WTC11 (cell line): Measurements from ENCODE around the gene TMEM178B. TPM values are rescaled to one million over a fixed set of nuclear protein-coding genes. Genes with fewer than 3 reads are reported as not detected.

Experiments
- ATAC-seq: fragments of 200-7000 bp; cut with Tn5 transposase; 2 replicates; pipeline ENCODE4 v1.10.0; 2021; ENCODE audit warnings: mild to moderate bottlenecking, moderate library complexity
- CTCF ChIA-PET: fragments of 300-600 bp; sonication (Branson Sonifier 250); formaldehyde crosslinking; loops from one replicate; lab custom pipeline; 2021; ENCODE audit warnings: antibody characterized with exemption; lab: Charles Lee
- POLR2A ChIA-PET: fragments of 350-600 bp; sonication (Branson Sonifier 250); formaldehyde crosslinking; loops from one replicate; lab custom pipeline; 2021; ENCODE audit warnings: antibody characterized with exemption; lab: Charles Lee
- DNase-seq: peaks from one replicate; pipeline ENCODE4 v3.0.0; 2021; ENCODE audit warnings: low spot score
- H3K27ac Mint-ChIP-seq: 2 replicates; pipeline ENCODE4 v1.8.0; 2021; ENCODE audit warnings: mixed read lengths
- H3K27me3 Mint-ChIP-seq: 2 replicates; pipeline ENCODE4 v1.8.0; 2021; ENCODE audit warnings: low read depth, mild to moderate bottlenecking, moderate library complexity, mixed read lengths
- H3K36me3 Mint-ChIP-seq: 2 replicates; pipeline ENCODE4 v1.8.0; 2021; ENCODE audit warnings: mixed read lengths
- H3K4me1 Mint-ChIP-seq: 2 replicates; pipeline ENCODE4 v1.8.0; 2022; ENCODE audit warnings: mixed read lengths
- H3K4me3 Mint-ChIP-seq: 2 replicates; pipeline ENCODE4 v1.8.0; 2021; ENCODE audit warnings: mild to moderate bottlenecking, moderate library complexity, mixed read lengths
- H3K9me3 Mint-ChIP-seq: 2 replicates; pipeline ENCODE4 v1.8.0; 2021; ENCODE audit warnings: mixed read lengths
- CREB1 ChIP-seq: sonication (generic); formaldehyde crosslinking; IDR thresholded peaks from 2 replicates; pipeline ENCODE4 v1.8.0; 2023; ENCODE audit warnings: mild to moderate bottlenecking, missing genetic modification reagents
- E2F5 ChIP-seq: sonication (generic); formaldehyde crosslinking; IDR thresholded peaks from 2 replicates; pipeline ENCODE4 v1.8.1; 2022; ENCODE audit warnings: mild to moderate bottlenecking, moderate library complexity, missing genetic modification reagents
- FOXK1 ChIP-seq: sonication (generic); formaldehyde crosslinking; IDR thresholded peaks from 2 replicates; pipeline ENCODE4 v1.8.0; 2022; ENCODE audit warnings: mild to moderate bottlenecking, moderate library complexity, missing genetic modification reagents
- HMGA2 ChIP-seq: fragments of 250-450 bp; sonication (Bioruptor Pico); IDR thresholded peaks from 2 replicates; pipeline ENCODE4 v1.4.0; 2021; ENCODE audit warnings: mild to moderate bottlenecking, moderate library complexity
- JAZF1 ChIP-seq: fragments of 250-450 bp; sonication (Bioruptor Pico); IDR thresholded peaks from 2 replicates; pipeline ENCODE4 v1.9.0; 2021; ENCODE audit warnings: moderate library complexity, mild to moderate bottlenecking, inconsistent platforms
- MAX ChIP-seq: sonication (generic); formaldehyde crosslinking; IDR thresholded peaks from 2 replicates; pipeline ENCODE4 v1.8.0; 2022; ENCODE audit warnings: mild to moderate bottlenecking, missing genetic modification reagents
- NFYB ChIP-seq: sonication (generic); formaldehyde crosslinking; conservative IDR thresholded peaks from 2 replicates; pipeline ENCODE4 v1.8.0; 2022; ENCODE audit warnings: low read depth, missing genetic modification reagents
- NR2C2 ChIP-seq: sonication (generic); formaldehyde crosslinking; IDR thresholded peaks from 2 replicates; pipeline ENCODE4 v1.8.0; 2022; ENCODE audit warnings: mild to moderate bottlenecking, missing genetic modification reagents
- PRRX2 ChIP-seq: fragments of 250-450 bp; sonication (Bioruptor Pico); IDR thresholded peaks from 2 replicates; pipeline ENCODE4 v1.8.0; 2021; ENCODE audit warnings: mild to moderate bottlenecking
- SMAD3 ChIP-seq: sonication (generic); formaldehyde crosslinking; IDR thresholded peaks from 2 replicates; pipeline ENCODE4 v1.8.0; 2022; ENCODE audit warnings: missing genetic modification reagents, mild to moderate bottlenecking, borderline replicate concordance
- SP1 ChIP-seq: sonication (generic); formaldehyde crosslinking; conservative IDR thresholded peaks from 2 replicates; pipeline ENCODE4 v1.8.1; 2022; ENCODE audit warnings: missing genetic modification reagents
- TEAD1 ChIP-seq: sonication (generic); formaldehyde crosslinking; IDR thresholded peaks from 2 replicates; pipeline ENCODE4 v1.8.0; 2022; ENCODE audit warnings: mild to moderate bottlenecking, missing genetic modification reagents
- TP53 ChIP-seq: sonication (generic); formaldehyde crosslinking; IDR thresholded peaks from 2 replicates; pipeline ENCODE4 v1.8.1; 2023; ENCODE audit warnings: mild to moderate bottlenecking, missing genetic modification reagents
- ZBTB21 ChIP-seq: sonication (generic); formaldehyde crosslinking; IDR thresholded peaks from 2 replicates; pipeline ENCODE4 v1.8.1; 2023; ENCODE audit warnings: mild to moderate bottlenecking, missing genetic modification reagents, borderline replicate concordance
- ZNF232 ChIP-seq: sonication (generic); formaldehyde crosslinking; IDR thresholded peaks from 2 replicates; pipeline ENCODE4 v1.8.0; 2022; ENCODE audit warnings: mild to moderate bottlenecking, missing genetic modification reagents
- ZNF263 ChIP-seq: sonication (generic); formaldehyde crosslinking; IDR thresholded peaks from 2 replicates; pipeline ENCODE4 v1.8.1; 2022; ENCODE audit warnings: low read depth, mild to moderate bottlenecking, moderate library complexity, missing genetic modification reagents
- ZNF416 ChIP-seq: fragments of 250-450 bp; sonication (Bioruptor Pico); IDR thresholded peaks from 2 replicates; pipeline ENCODE4 v1.9.0; 2021; ENCODE audit warnings: mild to moderate bottlenecking, inconsistent platforms
- ZNF425 ChIP-seq: fragments of 250-450 bp; sonication (Bioruptor Pico); conservative IDR thresholded peaks from 2 replicates; pipeline ENCODE4 v1.9.0; 2021; ENCODE audit warnings: mild to moderate bottlenecking
- ZNF512 ChIP-seq: sonication (generic); formaldehyde crosslinking; IDR thresholded peaks from 2 replicates; pipeline ENCODE4 v1.8.1; 2022; ENCODE audit warnings: missing genetic modification reagents, borderline replicate concordance
- total RNA-seq: library from RNA; stranded (reverse); gene quantifications from 3 replicates; pipeline ENCODE4 v1.2.3, GENCODE V29; 2021
- TF ChIP-seq, protein P1 (sequence below): fragments of 250-450 bp; sonication (Bioruptor Pico); IDR thresholded peaks from 2 replicates; pipeline ENCODE4 v2.1.2; 2022; ENCODE audit warnings: mild to moderate bottlenecking, moderate library complexity
- TF ChIP-seq, protein P2 (sequence below): sonication (generic); formaldehyde crosslinking; IDR thresholded peaks from 2 replicates; pipeline ENCODE4 v1.8.1; 2023; ENCODE audit warnings: mild to moderate bottlenecking, missing genetic modification reagents, moderate library complexity

Gene TMEM178B
- total RNA-seq, 1 experiment from 2014 or later, result 20.4 TPM

GRCh38 chr7:141363748-141364147, 289.9 kb downstream of the TMEM178B start:
- peaks cover 5% of the 10 kb centered on the region; the same call in 1 of the 2 replicates for H3K9me3 Mint-ChIP-seq
- no peak overlapping the region for H3K27ac Mint-ChIP-seq
- no peaks in the 10 kb centered on the region for H3K36me3 Mint-ChIP-seq
- no peaks in the 10 kb centered on the region for H3K27me3 Mint-ChIP-seq
- DNase-seq, result no peak
- peaks cover 57% of the 10 kb centered on the region for H3K4me1 Mint-ChIP-seq
- POLR2A ChIA-PET, result no interaction called here
- no peak for TF ChIP-seq TP53 (CRISPR knock-in tag)
- peak; percentile 99 for TF ChIP-seq HMGA2 (CRISPR knock-in tag)
- TF ChIP-seq, protein P1, sequence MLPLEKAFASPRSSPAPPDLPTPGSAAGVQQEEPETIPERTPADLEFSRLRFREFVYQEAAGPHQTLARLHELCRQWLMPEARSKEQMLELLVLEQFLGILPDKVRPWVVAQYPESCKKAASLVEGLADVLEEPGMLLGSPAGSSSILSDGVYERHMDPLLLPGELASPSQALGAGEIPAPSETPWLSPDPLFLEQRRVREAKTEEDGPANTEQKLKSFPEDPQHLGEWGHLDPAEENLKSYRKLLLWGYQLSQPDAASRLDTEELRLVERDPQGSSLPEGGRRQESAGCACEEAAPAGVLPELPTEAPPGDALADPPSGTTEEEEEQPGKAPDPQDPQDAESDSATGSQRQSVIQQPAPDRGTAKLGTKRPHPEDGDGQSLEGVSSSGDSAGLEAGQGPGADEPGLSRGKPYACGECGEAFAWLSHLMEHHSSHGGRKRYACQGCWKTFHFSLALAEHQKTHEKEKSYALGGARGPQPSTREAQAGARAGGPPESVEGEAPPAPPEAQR, result no peak
- TF ChIP-seq TEAD1 (CRISPR knock-in tag), result no peak
- TF ChIP-seq, all 79 proteins: peak for 1
- H3K4me3 Mint-ChIP-seq, result no peak overlapping the region
- CTCF ChIA-PET, result no interaction called here
- no peak for ATAC-seq

DNA sequence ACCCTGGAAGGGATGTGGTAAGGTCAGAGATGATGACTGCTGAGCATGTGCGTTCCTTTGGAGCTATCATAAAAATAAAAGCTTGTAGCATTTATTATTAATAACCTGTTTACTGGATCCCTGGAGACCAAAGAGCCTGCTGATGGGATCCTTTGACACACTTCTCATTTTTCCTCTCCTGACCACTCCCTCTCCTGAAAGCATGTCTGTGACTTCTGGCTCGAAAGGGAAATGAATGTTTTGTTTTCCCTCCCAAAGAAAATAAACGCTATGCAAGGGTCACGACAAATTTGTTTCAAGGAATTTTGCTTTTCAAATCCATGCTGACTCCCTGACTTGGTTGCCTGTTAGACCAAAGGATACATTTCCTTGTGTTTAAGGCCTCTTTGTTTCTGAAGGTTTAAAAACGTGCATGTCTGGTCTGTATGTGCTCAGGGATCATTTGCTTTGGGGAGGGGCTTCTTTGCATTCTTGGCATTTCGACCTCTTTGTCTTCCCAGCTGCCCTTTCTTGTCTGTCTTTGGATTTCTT, 292.3 kb downstream of the TMEM178B start:
- peak; percentile 83 for ATAC-seq
- DNase-seq, result no peak
- ChIA-PET POLR2A (no interaction called here), CTCF (no interaction called here)
- Mint-ChIP-seq H3K27ac (peak overlapping the region; percentile 91), H3K4me3 (peak overlapping the region; percentile 5), H3K27me3 (no peaks in the 10 kb centered on the region), H3K36me3 (no peaks in the 10 kb centered on the region), H3K4me1 (peaks cover 63% of the 10 kb centered on the region), H3K9me3 (no peaks in the 10 kb centered on the region)
- TF ChIP-seq PRRX2 (CRISPR knock-in tag) (no peak), ZNF263 (CRISPR knock-in tag) (no peak), FOXK1 (CRISPR knock-in tag) (no peak), JAZF1 (CRISPR knock-in tag) (no peak), ZNF425 (no peak), E2F5 (CRISPR knock-in tag) (no peak), ZNF416 (CRISPR knock-in tag) (no peak), CREB1 (CRISPR knock-in tag) (no peak), ZBTB21 (CRISPR knock-in tag) (no peak), NR2C2 (no peak), TP53 (CRISPR knock-in tag) (no peak), MAX (CRISPR knock-in tag) (no peak), SP1 (CRISPR knock-in tag) (no peak), ZNF232 (no peak), ZNF512 (CRISPR knock-in tag) (no peak), SMAD3 (CRISPR knock-in tag) (no peak), NFYB (CRISPR knock-in tag) (no peak)
- TF ChIP-seq, protein P2, sequence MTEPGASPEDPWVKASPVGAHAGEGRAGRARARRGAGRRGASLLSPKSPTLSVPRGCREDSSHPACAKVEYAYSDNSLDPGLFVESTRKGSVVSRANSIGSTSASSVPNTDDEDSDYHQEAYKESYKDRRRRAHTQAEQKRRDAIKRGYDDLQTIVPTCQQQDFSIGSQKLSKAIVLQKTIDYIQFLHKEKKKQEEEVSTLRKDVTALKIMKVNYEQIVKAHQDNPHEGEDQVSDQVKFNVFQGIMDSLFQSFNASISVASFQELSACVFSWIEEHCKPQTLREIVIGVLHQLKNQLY (CRISPR knock-in tag), result no peak
